Measurements from ENCODE around the gene C11orf42. TPM values are rescaled to one million over a fixed set of nuclear protein-coding genes. Genes with fewer than 3 reads are reported as not detected.
"Not testable (repeated sequence)": the region's sequence is repeated elsewhere in the genome, so short reads cannot be mapped to it uniquely, and the experiment has no call there.

The C11orf42 gene
- total RNA-seq, 1 experiment from 2014 or later: not detected

- H3K36me3 ChIP-seq (ENCODE audit: insufficient read depth, low read length): no peaks in the 10 kb centered on the region
- DNase-seq: no peak
- no peak within 1 kb of the TSS for H3K27ac ChIP-seq (ENCODE audit: low read length)
- no peak within 1 kb of the TSS for H3K4me3 ChIP-seq (ENCODE audit: low read length)
- H3K27me3 ChIP-seq (ENCODE audit: low read length): no peaks in the 10 kb centered on the region
- H3K4me2 ChIP-seq (ENCODE audit: low read depth, low read length, poor library complexity, severe bottlenecking): no peak within 1 kb of the TSS
- H3K9me3 ChIP-seq (ENCODE audit: low read length): no peaks in the 10 kb centered on the region
- H3K79me2 ChIP-seq (ENCODE audit: low read length): peaks cover 5% of the 10 kb centered on the region
- H3K9me2 ChIP-seq (replicated peaks; ENCODE audit: insufficient read depth, low read length): no peaks in the 10 kb centered on the region
- H2AFZ ChIP-seq (ENCODE audit: low read length): no peak within 1 kb of the TSS
- H3K4me1 ChIP-seq (ENCODE audit: low read length): peaks cover 29% of the 10 kb centered on the region
- H4K20me1 ChIP-seq (ENCODE audit: insufficient read depth, low read depth, low read length): no peaks in the 10 kb centered on the region
- no peak within 1 kb of the TSS for H3K9ac ChIP-seq (ENCODE audit: low read length)
These were observed 33.5 kb downstream of the C11orf42 start, which contains the start of gene CNGA4 for GRCh38 chr11:6238902-6239301. TSS of gene CNGA4 (plus strand) at chr11:6239089. CDS start at chr11:6239207, 118 bp downstream.

GRCh38 chr11:6240139-6240538 is 34.8 kb downstream of the C11orf42 start:
- Histone ChIP-seq H3K79me2 (ENCODE audit: low read length) (no peaks in the 10 kb centered on the region), H3K4me3 (ENCODE audit: low read length) (no peak overlapping the region), H4K20me1 (ENCODE audit: insufficient read depth, low read depth, low read length) (no peaks in the 10 kb centered on the region), H3K4me1 (ENCODE audit: low read length) (peaks cover 29% of the 10 kb centered on the region), H3K27me3 (ENCODE audit: low read length) (no peaks in the 10 kb centered on the region), H3K27ac (ENCODE audit: low read length) (no peak overlapping the region), H3K9ac (ENCODE audit: low read length) (no peak overlapping the region), H2AFZ (ENCODE audit: low read length) (no peak overlapping the region), H3K36me3 (ENCODE audit: insufficient read depth, low read length) (no peaks in the 10 kb centered on the region), H3K4me2 (ENCODE audit: low read depth, low read length, poor library complexity, severe bottlenecking) (no peak overlapping the region), H3K9me3 (ENCODE audit: low read length) (no peaks in the 10 kb centered on the region), H3K9me2 (replicated peaks; ENCODE audit: insufficient read depth, low read length) (no peaks in the 10 kb centered on the region)
- no peak for DNase-seq

GRCh38 chr11:6240781-6241180 is 35.4 kb downstream of the C11orf42 start:
- no peak overlapping the region for H3K4me2 ChIP-seq (ENCODE audit: low read depth, low read length, poor library complexity, severe bottlenecking)
- no peak for DNase-seq

GRCh38 chr11:6241316-6241715 is 36.0 kb downstream of the C11orf42 start:
- Histone ChIP-seq H3K9me2 (replicated peaks; ENCODE audit: insufficient read depth, low read length) (no peaks in the 10 kb centered on the region), H2AFZ (ENCODE audit: low read length) (no peak overlapping the region), H3K79me2 (ENCODE audit: low read length) (no peaks in the 10 kb centered on the region), H4K20me1 (ENCODE audit: insufficient read depth, low read depth, low read length) (no peaks in the 10 kb centered on the region), H3K9ac (ENCODE audit: low read length) (no peak overlapping the region), H3K4me3 (ENCODE audit: low read length) (no peak overlapping the region), H3K4me1 (ENCODE audit: low read length) (peaks cover 22% of the 10 kb centered on the region), H3K27ac (ENCODE audit: low read length) (no peak overlapping the region), H3K27me3 (ENCODE audit: low read length) (no peaks in the 10 kb centered on the region), H3K4me2 (ENCODE audit: low read depth, low read length, poor library complexity, severe bottlenecking) (no peak overlapping the region), H3K36me3 (ENCODE audit: insufficient read depth, low read length) (no peaks in the 10 kb centered on the region), H3K9me3 (ENCODE audit: low read length) (no peaks in the 10 kb centered on the region)
- DNase-seq: no peak

More at GRCh38 chr11:6240781-6241180, 35.4 kb downstream of the C11orf42 start:
- Histone ChIP-seq H3K9me2 (replicated peaks; ENCODE audit: insufficient read depth, low read length) (no peaks in the 10 kb centered on the region), H3K4me3 (ENCODE audit: low read length) (no peak overlapping the region), H3K36me3 (ENCODE audit: insufficient read depth, low read length) (no peaks in the 10 kb centered on the region), H3K4me1 (ENCODE audit: low read length) (peaks cover 23% of the 10 kb centered on the region), H3K9me3 (ENCODE audit: low read length) (no peaks in the 10 kb centered on the region), H3K27ac (ENCODE audit: low read length) (no peak overlapping the region), H3K9ac (ENCODE audit: low read length) (no peak overlapping the region), H3K79me2 (ENCODE audit: low read length) (no peaks in the 10 kb centered on the region), H4K20me1 (ENCODE audit: insufficient read depth, low read depth, low read length) (no peaks in the 10 kb centered on the region), H3K27me3 (ENCODE audit: low read length) (no peaks in the 10 kb centered on the region), H2AFZ (ENCODE audit: low read length) (no peak overlapping the region)

GRCh38 chr11:6245536-6245935 is 40.2 kb downstream of the C11orf42 start:
- Histone ChIP-seq H3K27me3 (ENCODE audit: low read length) (no peaks in the 10 kb centered on the region), H3K79me2 (ENCODE audit: low read length) (no peaks in the 10 kb centered on the region), H3K4me1 (ENCODE audit: low read length) (0 out of 2 replicates have a peak, but pooled peaks cover 4% of the 10 kb centered on the region), H4K20me1 (ENCODE audit: insufficient read depth, low read depth, low read length) (no peaks in the 10 kb centered on the region), H3K9ac (ENCODE audit: low read length) (no peak overlapping the region), H3K4me3 (ENCODE audit: low read length) (no peak overlapping the region), H3K9me3 (ENCODE audit: low read length) (no peaks in the 10 kb centered on the region), H2AFZ (ENCODE audit: low read length) (no peak overlapping the region), H3K4me2 (ENCODE audit: low read depth, low read length, poor library complexity, severe bottlenecking) (no peak overlapping the region), H3K27ac (ENCODE audit: low read length) (no peak overlapping the region), H3K9me2 (replicated peaks; ENCODE audit: insufficient read depth, low read length) (no peaks in the 10 kb centered on the region), H3K36me3 (ENCODE audit: insufficient read depth, low read length) (no peaks in the 10 kb centered on the region)
- DNase-seq: no peak

- no peaks in the 10 kb centered on the region for H3K27me3 ChIP-seq (ENCODE audit: low read length)
- no peaks in the 10 kb centered on the region for H3K9me2 ChIP-seq (replicated peaks; ENCODE audit: insufficient read depth, low read length)
- H3K36me3 ChIP-seq (ENCODE audit: insufficient read depth, low read length): no peaks in the 10 kb centered on the region
- H3K9ac ChIP-seq (ENCODE audit: low read length): no peak overlapping the region
- H3K4me1 ChIP-seq (ENCODE audit: low read length): no peaks in the 10 kb centered on the region
- no peaks in the 10 kb centered on the region for H4K20me1 ChIP-seq (ENCODE audit: insufficient read depth, low read depth, low read length)
- H3K4me3 ChIP-seq (ENCODE audit: low read length): no peak overlapping the region
- H3K79me2 ChIP-seq (ENCODE audit: low read length): no peaks in the 10 kb centered on the region
- H3K4me2 ChIP-seq (ENCODE audit: low read depth, low read length, poor library complexity, severe bottlenecking): no peak overlapping the region
- no peak overlapping the region for H2AFZ ChIP-seq (ENCODE audit: low read length)
- H3K9me3 ChIP-seq (ENCODE audit: low read length): no peaks in the 10 kb centered on the region
- DNase-seq: no peak
- no peak overlapping the region for H3K27ac ChIP-seq (ENCODE audit: low read length)
These were observed 42.9 kb downstream of the C11orf42 start for GRCh38 chr11:6248248-6248647.

- H3K27ac ChIP-seq (ENCODE audit: low read length); H3K9me3 ChIP-seq (ENCODE audit: low read length): not testable (repeated sequence)
These were observed 43.5 kb downstream of the C11orf42 start for GRCh38 chr11:6248897-6249296.

GRCh38 chr11:6249770-6250555 is 44.6 kb downstream of the C11orf42 start:
- H3K27me3 ChIP-seq (ENCODE audit: low read length): no peaks in the 10 kb centered on the region
- H3K79me2 ChIP-seq (ENCODE audit: low read length): no peaks in the 10 kb centered on the region
- H3K4me3 ChIP-seq (ENCODE audit: low read length): no peak overlapping the region
- H3K4me2 ChIP-seq (ENCODE audit: low read depth, low read length, poor library complexity, severe bottlenecking): no peak overlapping the region
- no peaks in the 10 kb centered on the region for H3K9me2 ChIP-seq (replicated peaks; ENCODE audit: insufficient read depth, low read length)
- no peaks in the 10 kb centered on the region for H3K4me1 ChIP-seq (ENCODE audit: low read length)
- no peaks in the 10 kb centered on the region for H3K9me3 ChIP-seq (ENCODE audit: low read length)
- H3K27ac ChIP-seq (ENCODE audit: low read length): no peak overlapping the region
- no peaks in the 10 kb centered on the region for H3K36me3 ChIP-seq (ENCODE audit: insufficient read depth, low read length)
- H3K9ac ChIP-seq (ENCODE audit: low read length): no peak overlapping the region
- DNase-seq: no peak
- H4K20me1 ChIP-seq (ENCODE audit: insufficient read depth, low read depth, low read length): no peaks in the 10 kb centered on the region
- no peak overlapping the region for H2AFZ ChIP-seq (ENCODE audit: low read length)

More at GRCh38 chr11:6248897-6249296, 43.5 kb downstream of the C11orf42 start:
- not testable (repeated sequence) for H3K79me2 ChIP-seq (ENCODE audit: low read length); H2AFZ ChIP-seq (ENCODE audit: low read length); H3K4me3 ChIP-seq (ENCODE audit: low read length); H3K9me2 ChIP-seq (replicated peaks; ENCODE audit: insufficient read depth, low read length); H3K36me3 ChIP-seq (ENCODE audit: insufficient read depth, low read length); DNase-seq; H3K27me3 ChIP-seq (ENCODE audit: low read length); H3K9ac ChIP-seq (ENCODE audit: low read length); H3K4me1 ChIP-seq (ENCODE audit: low read length); H4K20me1 ChIP-seq (ENCODE audit: insufficient read depth, low read depth, low read length); H3K4me2 ChIP-seq (ENCODE audit: low read depth, low read length, poor library complexity, severe bottlenecking)

Data from Karpas-422 (cell line).